Measurements from ENCODE around the gene RIMS3.
A peak's percentile ranks its signal among the peaks of the same experiment; 100 is the strongest.

The RIMS3 gene

DNA sequence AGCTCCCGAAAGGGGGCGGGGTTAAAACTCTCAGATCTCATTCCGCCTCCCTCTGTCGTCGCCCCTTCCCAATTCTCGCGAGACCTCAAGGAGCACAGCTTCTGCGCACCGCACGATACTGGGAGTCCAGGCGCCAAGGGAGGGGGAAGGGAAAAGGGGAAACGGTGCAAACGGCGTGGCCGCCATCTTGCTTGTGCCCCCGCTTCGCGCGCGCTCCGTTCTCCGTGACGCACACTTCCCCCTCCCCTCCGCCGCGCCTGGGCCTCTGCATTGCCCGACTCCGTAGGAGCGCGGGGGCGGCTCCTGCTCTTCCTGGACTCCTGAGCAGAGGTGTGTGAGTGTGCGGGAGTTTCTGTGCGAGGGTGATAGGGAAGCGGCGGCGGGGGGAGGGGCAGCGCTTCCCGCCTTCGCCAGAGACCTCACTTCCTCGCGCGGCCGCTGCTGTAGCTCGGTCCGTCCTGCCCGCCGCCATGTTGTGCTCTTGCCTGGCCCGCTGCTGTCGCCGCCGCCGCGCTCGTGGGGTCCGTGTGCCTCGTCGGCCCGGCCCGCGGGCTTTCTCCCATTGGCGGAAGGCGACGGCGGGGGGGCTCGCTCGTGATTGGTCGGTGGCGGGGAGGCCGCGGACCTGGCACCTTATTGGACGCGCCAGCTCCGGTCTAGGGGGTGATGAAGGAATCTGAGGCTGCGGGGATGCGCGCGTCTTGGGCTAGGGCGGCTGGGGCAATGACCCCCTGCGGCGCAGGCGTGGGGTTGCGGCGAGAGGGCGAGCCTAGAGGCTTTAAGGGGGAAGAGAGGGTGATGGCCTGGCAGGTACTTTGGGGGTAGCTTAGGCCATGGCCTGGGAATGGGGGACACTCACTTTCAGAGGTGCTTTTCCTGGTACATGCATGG is 26.3 kb upstream of the RIMS3 start, which contains the start of gene NFYC:
Gene NFYC (plus strand): TSS at position 167 of the 891 bp plus-strand sequence. CDS start 47,140 bp downstream, outside the sequence.
- peak; percentile 94 for DNase-seq (ENCODE audit: low spot score)

- DNase-seq (ENCODE audit: low spot score): no peak
Observed at GRCh38 chr1:40690771-40691537, 25.5 kb upstream of the RIMS3 start.

DNA sequence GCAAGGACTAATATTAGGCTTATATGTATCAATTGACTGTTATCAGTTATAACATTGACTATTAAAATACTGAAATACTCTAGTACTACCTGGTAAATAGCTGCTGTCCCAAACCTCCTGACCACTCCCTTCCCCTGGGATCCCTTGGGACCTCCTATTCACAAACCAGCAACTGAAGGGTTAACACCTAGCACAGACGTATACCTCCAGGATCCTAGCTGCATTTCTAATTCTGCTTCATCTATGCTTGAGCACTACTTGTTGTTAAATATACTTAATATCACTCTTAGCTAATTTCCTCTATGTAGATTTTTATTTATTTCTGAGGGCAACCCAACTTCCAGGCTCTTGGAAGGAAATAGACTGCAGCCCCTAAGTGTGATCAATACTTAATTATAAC is 24.3 kb upstream of the RIMS3 start:
- no peak for DNase-seq (ENCODE audit: low spot score)

GRCh38 chr1:40687661-40688060 is 22.2 kb upstream of the RIMS3 start:
- no peak for DNase-seq (ENCODE audit: low spot score)

DNA sequence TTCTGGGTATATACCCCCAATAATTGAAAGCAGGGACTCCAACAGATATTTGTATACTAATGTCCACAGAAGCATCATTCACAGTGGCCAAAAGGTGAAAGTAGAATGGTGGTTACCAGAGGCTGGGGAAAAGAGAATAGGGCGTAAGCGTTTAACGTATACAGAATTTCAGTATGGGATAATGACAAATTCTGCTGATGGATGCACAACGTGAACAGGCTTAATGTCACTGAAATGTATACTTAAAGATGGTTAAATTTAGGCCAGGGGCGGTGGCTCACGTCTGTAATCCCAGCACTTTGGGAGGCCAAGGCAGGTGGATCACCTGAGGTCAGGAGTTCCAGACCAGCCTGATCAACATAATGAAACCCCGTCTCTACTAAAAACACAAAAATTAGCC is 21.6 kb upstream of the RIMS3 start:
- no peak for DNase-seq (ENCODE audit: low spot score)

GRCh38 chr1:40684669-40685068 is 19.2 kb upstream of the RIMS3 start:
- DNase-seq (ENCODE audit: low spot score): no peak

DNA sequence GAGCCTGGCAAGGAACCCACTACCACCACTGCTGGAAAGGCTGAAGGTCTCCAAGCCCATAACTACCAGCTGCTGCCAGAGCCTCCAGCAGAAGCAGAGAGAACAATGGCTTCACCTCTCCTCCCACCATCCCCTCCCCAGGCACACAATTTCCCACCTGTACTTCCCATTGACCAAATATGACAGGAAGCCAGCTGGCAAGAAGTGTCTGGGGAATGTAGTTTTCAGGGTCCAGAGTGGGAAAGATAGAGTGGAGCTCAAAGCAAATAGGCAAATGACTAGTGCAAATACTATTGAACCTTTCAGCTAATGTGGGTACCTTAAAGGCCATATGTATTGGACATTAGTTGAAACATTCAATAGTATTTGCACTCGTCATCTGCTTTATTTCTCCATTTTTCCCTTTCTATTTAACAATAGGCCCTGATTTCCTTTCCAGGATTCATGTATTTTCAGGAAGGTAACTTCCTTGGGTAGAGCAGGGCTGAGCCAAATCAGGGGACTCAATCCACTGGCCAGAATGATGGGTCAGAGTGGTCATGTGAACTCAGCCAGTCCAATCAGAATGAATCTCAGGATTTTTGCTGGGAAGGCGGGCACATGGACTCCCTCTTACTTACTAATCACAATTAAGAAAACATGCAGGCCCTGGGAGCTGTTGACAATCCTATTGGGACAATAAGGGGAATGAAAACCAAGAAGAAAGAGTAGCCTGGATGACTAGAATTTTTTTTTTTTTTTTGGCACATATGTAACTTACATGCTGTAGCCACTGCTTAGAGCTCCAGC is 13.9 kb upstream of the RIMS3 start:
- DNase-seq (ENCODE audit: low spot score): no peak

DNA sequence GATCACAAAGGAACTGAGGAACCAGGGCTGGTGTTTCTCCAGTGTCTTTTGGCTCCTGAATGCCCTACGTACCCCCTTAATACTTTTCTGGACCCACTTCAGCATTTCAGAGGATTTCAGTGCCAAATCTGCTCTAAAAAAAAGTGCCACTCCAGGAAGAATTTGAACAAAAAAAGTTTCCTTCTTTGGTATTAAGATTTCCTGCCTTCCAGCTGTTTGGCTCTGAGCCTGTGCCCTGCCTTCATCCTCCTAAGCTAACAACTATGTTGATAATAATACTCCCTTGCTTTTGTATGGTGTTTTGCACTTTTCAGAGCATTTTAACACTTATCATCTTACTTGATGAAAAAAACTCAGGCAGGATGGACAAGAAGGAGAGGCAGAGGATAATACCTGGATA is 11.0 kb upstream of the RIMS3 start:
- DNase-seq (ENCODE audit: low spot score): no peak

- DNase-seq (ENCODE audit: low spot score): no peak
Observed at GRCh38 chr1:40673452-40673851, 8.0 kb upstream of the RIMS3 start.

DNA sequence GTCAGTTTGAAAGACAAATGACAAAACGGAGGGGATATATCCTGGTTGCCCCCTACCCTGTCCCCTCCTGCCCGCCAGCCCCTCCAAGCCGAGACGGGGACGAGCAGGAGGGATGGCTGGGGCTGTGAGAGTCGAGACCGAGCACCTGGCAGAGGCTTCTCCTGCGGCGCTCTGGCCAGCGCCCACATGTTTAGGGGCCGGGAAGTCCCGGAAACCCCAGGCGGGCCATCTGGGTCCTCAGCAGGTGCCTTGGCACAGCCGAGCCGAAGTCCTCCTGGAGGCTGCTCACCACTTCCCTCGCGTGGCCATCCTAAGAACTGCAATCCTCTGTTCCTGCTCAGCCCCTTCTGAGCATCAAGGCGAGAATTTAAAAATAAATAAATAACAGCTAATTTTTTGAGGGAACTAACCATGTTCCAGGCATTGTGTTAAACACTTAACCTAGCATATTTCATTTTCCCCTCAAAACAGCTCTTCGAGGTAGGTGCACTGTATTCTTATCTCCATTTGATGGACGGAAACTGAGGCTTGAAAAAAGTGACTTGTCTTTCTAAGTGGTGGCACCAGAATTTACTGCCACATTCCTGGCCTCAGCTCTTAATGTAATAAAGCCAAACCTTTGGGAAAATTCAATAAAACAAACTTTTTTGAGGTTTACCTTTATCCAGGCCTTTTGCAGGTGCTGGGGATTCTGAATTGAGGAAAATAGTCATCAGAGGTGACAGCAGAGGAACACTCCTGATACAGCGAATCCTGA is 3.5 kb upstream of the RIMS3 start:
- DNase-seq (ENCODE audit: low spot score): peak; percentile 78

DNA sequence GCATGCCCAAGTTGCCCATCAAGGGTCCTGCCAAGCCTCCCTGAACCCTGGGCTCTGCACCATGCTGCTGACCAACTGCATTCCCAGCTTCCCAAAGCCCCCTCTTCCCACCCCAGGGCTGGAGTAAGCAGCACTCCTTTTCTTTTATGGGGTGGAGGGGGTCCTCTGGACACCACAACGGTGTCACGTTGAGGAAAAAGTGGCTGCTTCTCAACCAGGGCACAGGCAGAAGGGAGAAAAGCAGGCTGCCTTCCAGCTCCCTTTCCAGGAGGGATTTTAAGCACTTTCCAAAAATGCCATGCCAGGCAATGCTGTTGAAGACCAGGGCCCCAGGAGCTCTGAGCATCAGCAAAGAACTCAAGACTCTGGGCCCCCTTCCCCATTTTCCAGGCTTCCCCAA is 691 bp downstream of the RIMS3 start:
- no peak for DNase-seq (ENCODE audit: low spot score)

DNA sequence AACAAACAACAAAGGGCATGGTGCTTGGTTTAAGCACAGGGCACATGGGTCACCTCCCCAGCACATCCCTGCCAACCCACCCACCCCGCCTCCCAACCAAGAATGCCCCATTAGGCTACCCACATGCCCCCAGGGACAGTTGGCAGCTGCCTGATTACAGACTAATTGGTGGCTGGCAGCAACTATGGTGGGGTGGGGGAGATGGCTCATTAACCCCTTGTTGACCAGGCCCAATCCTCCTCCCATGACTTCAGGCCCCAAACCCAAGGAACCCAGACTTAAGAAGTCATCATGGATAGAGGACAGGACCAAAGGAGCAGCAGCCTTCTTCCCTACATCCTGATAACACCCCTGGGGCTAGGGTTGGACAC is 1.3 kb downstream of the RIMS3 start:
- DNase-seq (ENCODE audit: low spot score): no peak

DNA sequence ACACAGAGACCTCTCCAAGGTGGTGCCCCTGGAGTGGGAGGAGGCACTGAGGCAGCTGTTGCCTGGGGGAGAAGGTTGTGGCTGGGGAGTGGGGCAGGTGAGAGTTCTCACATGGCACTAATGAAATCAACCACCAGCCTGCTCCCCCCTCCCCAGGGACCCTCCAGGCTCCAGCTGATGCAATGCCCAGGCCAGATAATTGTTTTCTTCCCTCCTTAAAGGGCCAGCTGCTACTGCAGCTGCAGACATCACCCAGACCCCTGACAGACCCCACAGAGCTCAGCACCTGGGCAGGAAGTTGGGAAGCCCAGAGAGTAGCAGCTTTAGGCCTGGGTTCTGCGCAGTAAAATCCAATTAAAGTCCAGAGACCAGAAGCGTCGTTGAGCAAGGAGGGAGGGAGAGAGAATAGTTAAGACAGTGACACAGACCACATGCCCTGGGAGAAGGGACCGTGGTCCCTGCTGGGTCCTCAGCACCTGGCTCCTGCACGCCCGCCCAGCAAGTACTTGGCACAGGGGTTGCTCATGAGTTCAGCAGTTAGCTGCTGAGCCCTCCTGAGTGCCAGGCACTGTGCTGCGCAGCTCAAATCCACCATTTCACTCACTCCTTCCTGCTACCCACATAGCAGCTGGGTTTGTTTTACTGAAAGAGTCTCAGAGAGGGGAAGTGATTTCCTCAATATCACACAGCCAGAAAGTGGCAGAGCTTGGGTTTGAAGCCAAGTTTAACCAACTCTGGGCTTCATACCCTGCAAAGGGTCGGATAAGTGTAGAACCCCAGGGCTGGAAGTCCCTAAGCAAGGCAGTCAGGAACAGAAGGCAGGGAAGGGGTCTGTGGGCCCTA is 1.9 kb downstream of the RIMS3 start:
- DNase-seq (ENCODE audit: low spot score): no peak

GRCh38 chr1:40662864-40663263 is 2.6 kb downstream of the RIMS3 start:
- DNase-seq (ENCODE audit: low spot score): no peak

DNA sequence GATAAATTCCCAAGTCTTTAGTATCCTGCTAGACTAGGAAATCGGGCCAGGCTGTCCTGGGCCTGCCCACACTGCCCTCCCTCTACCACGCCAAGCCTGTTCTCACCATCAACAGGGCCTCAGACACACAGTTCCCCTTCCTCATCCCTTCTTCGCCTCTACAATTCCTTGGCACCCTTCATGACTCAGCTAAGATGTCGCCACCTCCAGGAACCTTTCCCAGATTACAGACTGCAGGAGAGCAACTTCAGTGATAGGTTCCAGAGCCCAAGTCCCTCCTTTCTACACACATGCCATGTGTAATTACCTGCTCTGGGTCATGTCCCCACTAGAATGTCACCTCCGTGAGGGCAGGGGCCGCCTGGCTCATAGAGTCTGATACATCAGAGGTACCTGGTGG is 3.3 kb downstream of the RIMS3 start:
- no peak for DNase-seq (ENCODE audit: low spot score)

GRCh38 chr1:40661678-40662077 is 3.8 kb downstream of the RIMS3 start:
- DNase-seq (ENCODE audit: low spot score): no peak

- DNase-seq (ENCODE audit: low spot score): no peak
Observed at GRCh38 chr1:40659649-40659947, 5.9 kb downstream of the RIMS3 start.

DNA sequence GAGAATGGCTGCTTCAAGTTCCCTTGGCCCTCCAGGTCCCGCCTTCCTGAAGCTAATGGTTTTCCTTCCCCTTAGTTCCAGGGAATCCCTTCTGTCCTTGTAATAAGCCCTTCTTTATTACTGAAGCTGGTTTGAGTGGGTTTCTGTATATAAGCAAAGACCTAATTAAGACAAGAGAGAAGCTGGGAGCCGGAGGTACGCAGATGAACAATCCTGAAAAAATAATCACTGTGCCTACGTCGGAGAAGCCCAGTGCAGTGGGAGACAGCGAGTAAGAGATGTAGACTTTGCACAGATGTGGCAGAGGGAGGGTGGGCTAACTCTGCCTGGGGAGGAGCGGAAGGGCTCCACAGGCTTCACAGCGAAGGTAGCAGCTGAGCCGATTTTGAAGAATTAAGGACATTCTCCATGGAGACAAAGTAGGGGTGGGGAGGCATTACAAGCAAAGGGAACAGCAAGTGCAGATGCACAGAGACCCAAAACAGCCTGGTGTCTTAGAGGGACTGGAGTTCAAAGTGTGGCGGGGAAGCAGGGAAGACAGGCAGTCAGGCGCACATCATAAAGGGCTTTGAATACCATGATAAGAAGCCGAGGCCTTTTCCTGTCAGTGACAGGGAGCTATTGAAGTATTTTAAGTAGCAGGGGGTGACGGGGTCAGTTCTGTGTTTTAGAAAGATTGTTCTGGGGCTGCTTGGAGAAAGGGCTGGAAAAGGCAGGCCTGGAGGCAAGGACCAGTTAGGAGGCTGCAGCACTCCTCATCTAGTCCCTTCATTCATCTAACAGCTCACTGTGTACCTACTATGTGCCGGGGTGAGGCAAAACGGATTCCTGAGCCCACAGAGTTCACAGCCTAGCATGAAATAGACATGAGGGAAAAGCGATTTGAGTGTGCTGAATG is 6.5 kb downstream of the RIMS3 start:
- no peak for DNase-seq (ENCODE audit: low spot score)

- DNase-seq (ENCODE audit: low spot score): no peak
Observed at GRCh38 chr1:40657046-40657445, 8.4 kb downstream of the RIMS3 start.

Measured in left forelimb (tissue), 1 donor.